Activated naive CD8-positive, alpha-beta T cell (primary cell): ENCODE data around the gene RFWD3.
"Not testable (repeated sequence)": the region's sequence is repeated elsewhere in the genome, so short reads cannot be mapped to it uniquely, and the experiment has no call there.

ENCODE experiments used
- H3K27ac Mint-ChIP-seq: one replicate; pipeline ENCODE4 v1.8.0; 2021; ENCODE audit warnings: mixed read lengths
- H3K27me3 Mint-ChIP-seq: one replicate; pipeline ENCODE4 v1.8.0; 2021; ENCODE audit warnings: mixed read lengths
- H3K36me3 Mint-ChIP-seq: one replicate; pipeline ENCODE4 v1.8.0; 2021; ENCODE audit warnings: mixed read lengths
- H3K4me1 Mint-ChIP-seq: one replicate; pipeline ENCODE4 v1.8.0; 2021; ENCODE audit warnings: low read depth, mixed read lengths
- H3K4me3 Mint-ChIP-seq: one replicate; pipeline ENCODE4 v1.8.0; 2021; ENCODE audit warnings: mild to moderate bottlenecking, mixed read lengths
- H3K9me3 Mint-ChIP-seq: one replicate; pipeline ENCODE4 v1.8.0; 2021; ENCODE audit warnings: low read depth, mixed read lengths

RFWD3 gene

GRCh38 chr16:74680681-74681080 lies 14.0 kb upstream of the RFWD3 start:
- peaks cover 3% of the 10 kb centered on the region for H3K36me3 Mint-ChIP-seq
- no peaks in the 10 kb centered on the region for H3K9me3 Mint-ChIP-seq
- H3K4me1 Mint-ChIP-seq: peaks cover 2% of the 10 kb centered on the region
- H3K4me3 Mint-ChIP-seq: no peak overlapping the region
- no peaks in the 10 kb centered on the region for H3K27me3 Mint-ChIP-seq
- H3K27ac Mint-ChIP-seq: no peak overlapping the region

GRCh38 chr16:74679983-74680382 lies 13.3 kb upstream of the RFWD3 start:
- Mint-ChIP-seq H3K4me3 (no peak overlapping the region), H3K9me3 (no peaks in the 10 kb centered on the region), H3K4me1 (peaks cover 2% of the 10 kb centered on the region), H3K27me3 (no peaks in the 10 kb centered on the region), H3K27ac (no peak overlapping the region), H3K36me3 (peaks cover 3% of the 10 kb centered on the region)

- H3K4me1 Mint-ChIP-seq: no peaks in the 10 kb centered on the region
- H3K27ac Mint-ChIP-seq: no peak overlapping the region
- H3K27me3 Mint-ChIP-seq: no peaks in the 10 kb centered on the region
- no peaks in the 10 kb centered on the region for H3K9me3 Mint-ChIP-seq
- peaks cover 5% of the 10 kb centered on the region for H3K36me3 Mint-ChIP-seq
- H3K4me3 Mint-ChIP-seq: no peak overlapping the region
Observed at GRCh38 chr16:74677868-74678267, 11.2 kb upstream of the RFWD3 start.

- Mint-ChIP-seq H3K27me3 (no peaks in the 10 kb centered on the region), H3K4me3 (no peak overlapping the region), H3K27ac (no peak overlapping the region), H3K9me3 (no peaks in the 10 kb centered on the region), H3K36me3 (peaks cover 7% of the 10 kb centered on the region), H3K4me1 (no peaks in the 10 kb centered on the region)
Observed at GRCh38 chr16:74673876-74674275, 7.2 kb upstream of the RFWD3 start.

GRCh38 chr16:74668877-74669276 lies 2.2 kb upstream of the RFWD3 start:
- not testable (repeated sequence) for H3K4me3 Mint-ChIP-seq, H3K27ac Mint-ChIP-seq, H3K27me3 Mint-ChIP-seq, H3K9me3 Mint-ChIP-seq, H3K36me3 Mint-ChIP-seq
- H3K4me1 Mint-ChIP-seq: peaks cover 20% of the 10 kb centered on the region

GRCh38 chr16:74667255-74667700 lies 601 bp upstream of the RFWD3 start:
- Mint-ChIP-seq H3K27me3 (no peaks in the 10 kb centered on the region), H3K9me3 (no peaks in the 10 kb centered on the region), H3K4me1 (peaks cover 34% of the 10 kb centered on the region), H3K27ac (peak overlapping the region; percentile 96), H3K36me3 (peaks cover 2% of the 10 kb centered on the region), H3K4me3 (peak overlapping the region; percentile 91)

- H3K9me3 Mint-ChIP-seq: no peaks in the 10 kb centered on the region
- peak overlapping the region; percentile 91 for H3K4me3 Mint-ChIP-seq
- no peaks in the 10 kb centered on the region for H3K27me3 Mint-ChIP-seq
- H3K27ac Mint-ChIP-seq: peak overlapping the region; percentile 77
- H3K4me1 Mint-ChIP-seq: peaks cover 47% of the 10 kb centered on the region
- peaks cover 2% of the 10 kb centered on the region for H3K36me3 Mint-ChIP-seq
Observed at GRCh38 chr16:74666010-74666421, 661 bp downstream of the RFWD3 start.

- Mint-ChIP-seq H3K27me3 (no peaks in the 10 kb centered on the region), H3K9me3 (no peaks in the 10 kb centered on the region), H3K4me1 (peaks cover 81% of the 10 kb centered on the region), H3K36me3 (peaks cover 10% of the 10 kb centered on the region), H3K27ac (no peak overlapping the region), H3K4me3 (peak overlapping the region; percentile 59)
Observed at GRCh38 chr16:74661064-74661463, 5.6 kb downstream of the RFWD3 start.

GRCh38 chr16:74660383-74660782 lies 6.3 kb downstream of the RFWD3 start:
- Mint-ChIP-seq H3K27me3 (no peaks in the 10 kb centered on the region), H3K36me3 (peaks cover 10% of the 10 kb centered on the region), H3K9me3 (no peaks in the 10 kb centered on the region), H3K27ac (no peak overlapping the region), H3K4me3 (peak overlapping the region; percentile 60), H3K4me1 (peaks cover 87% of the 10 kb centered on the region)

- H3K27ac Mint-ChIP-seq: no peak overlapping the region
- peaks cover 90% of the 10 kb centered on the region for H3K4me1 Mint-ChIP-seq
- peaks cover 10% of the 10 kb centered on the region for H3K36me3 Mint-ChIP-seq
- H3K4me3 Mint-ChIP-seq: peak overlapping the region; percentile 60
- no peaks in the 10 kb centered on the region for H3K9me3 Mint-ChIP-seq
- H3K27me3 Mint-ChIP-seq: no peaks in the 10 kb centered on the region
Observed at GRCh38 chr16:74659041-74659440, 7.6 kb downstream of the RFWD3 start.

- Mint-ChIP-seq H3K27me3 (no peaks in the 10 kb centered on the region), H3K27ac (peak overlapping the region; percentile 43), H3K9me3 (no peaks in the 10 kb centered on the region), H3K4me1 (peaks cover 85% of the 10 kb centered on the region), H3K4me3 (peak overlapping the region; percentile 46), H3K36me3 (peaks cover 10% of the 10 kb centered on the region)
Observed at GRCh38 chr16:74657870-74658642, 8.6 kb downstream of the RFWD3 start.

- Mint-ChIP-seq H3K27ac (no peak overlapping the region), H3K36me3 (peaks cover 8% of the 10 kb centered on the region), H3K4me3 (peak overlapping the region; percentile 20)
Observed at GRCh38 chr16:74654536-74655050, 12.1 kb downstream of the RFWD3 start.

GRCh38 chr16:74652883-74653282 lies 13.8 kb downstream of the RFWD3 start:
- not testable (repeated sequence) for H3K36me3 Mint-ChIP-seq, H3K27ac Mint-ChIP-seq, H3K9me3 Mint-ChIP-seq, H3K4me3 Mint-ChIP-seq, H3K27me3 Mint-ChIP-seq
- H3K4me1 Mint-ChIP-seq: peaks cover 50% of the 10 kb centered on the region

More at GRCh38 chr16:74654536-74655050, 12.1 kb downstream of the RFWD3 start:
- Mint-ChIP-seq H3K4me1 (peaks cover 67% of the 10 kb centered on the region), H3K27me3 (no peaks in the 10 kb centered on the region), H3K9me3 (no peaks in the 10 kb centered on the region)

GRCh38 chr16:74652249-74652648 lies 14.4 kb downstream of the RFWD3 start:
- H3K4me3 Mint-ChIP-seq: no peak overlapping the region
- H3K9me3 Mint-ChIP-seq: no peaks in the 10 kb centered on the region
- H3K36me3 Mint-ChIP-seq: peaks cover 2% of the 10 kb centered on the region
- no peaks in the 10 kb centered on the region for H3K27me3 Mint-ChIP-seq
- H3K27ac Mint-ChIP-seq: no peak overlapping the region
- peaks cover 46% of the 10 kb centered on the region for H3K4me1 Mint-ChIP-seq

GRCh38 chr16:74651841-74652240 lies 14.8 kb downstream of the RFWD3 start:
- Mint-ChIP-seq H3K27ac (no peak overlapping the region), H3K4me3 (no peak overlapping the region), H3K9me3 (no peaks in the 10 kb centered on the region), H3K27me3 (no peaks in the 10 kb centered on the region), H3K36me3 (peaks cover under 1% of the 10 kb centered on the region), H3K4me1 (peaks cover 42% of the 10 kb centered on the region)
